GM18520 (cell line): ENCODE data around the gene SUGCT.

Source experiments
- ATAC-seq: cut with Tn5 transposase; IDR thresholded peaks from one replicate; pipeline ENCODE4 v1.9.1; 2021; ENCODE audit not compliant: unreplicated experiment

The SUGCT gene

DNA sequence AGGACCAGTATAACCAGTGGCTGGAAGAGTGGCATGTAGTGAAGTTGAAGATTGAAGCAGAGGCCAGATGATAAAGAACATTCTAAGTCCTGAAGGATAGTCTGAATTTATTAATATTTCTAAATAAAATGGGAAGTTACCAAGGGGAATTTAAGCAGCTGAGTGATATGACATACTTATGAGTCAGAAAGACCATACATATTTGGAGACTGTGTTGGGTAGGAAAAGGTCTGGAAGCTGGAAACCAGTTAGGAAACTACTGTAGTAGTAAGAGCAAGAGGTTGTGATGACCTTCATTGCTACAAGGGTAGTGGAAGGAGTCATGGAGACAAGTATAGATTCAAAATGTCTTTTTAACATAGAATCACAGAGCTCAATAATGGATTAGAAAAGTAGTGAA lies 752.3 kb downstream of the SUGCT start:
- no peak for ATAC-seq

DNA sequence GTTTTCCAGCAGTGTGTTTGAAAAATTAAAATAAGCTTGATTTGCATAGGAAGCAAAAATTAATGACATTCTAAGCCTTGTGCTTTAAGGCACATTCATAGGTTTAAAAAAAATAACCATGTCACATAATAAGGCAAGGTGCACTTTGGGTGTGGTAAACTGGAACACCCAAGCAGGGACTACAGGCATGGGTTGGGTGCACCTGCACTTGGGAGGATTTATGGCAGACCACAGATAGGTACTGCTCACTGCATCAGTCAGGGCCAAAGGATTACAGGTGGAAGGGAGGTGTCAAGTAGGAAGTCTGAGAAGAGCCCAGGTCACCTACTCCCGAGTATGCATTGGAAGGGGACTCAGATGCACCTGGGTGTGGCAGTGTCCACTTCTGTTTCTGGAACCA lies 753.7 kb downstream of the SUGCT start:
- ATAC-seq, result no peak

DNA sequence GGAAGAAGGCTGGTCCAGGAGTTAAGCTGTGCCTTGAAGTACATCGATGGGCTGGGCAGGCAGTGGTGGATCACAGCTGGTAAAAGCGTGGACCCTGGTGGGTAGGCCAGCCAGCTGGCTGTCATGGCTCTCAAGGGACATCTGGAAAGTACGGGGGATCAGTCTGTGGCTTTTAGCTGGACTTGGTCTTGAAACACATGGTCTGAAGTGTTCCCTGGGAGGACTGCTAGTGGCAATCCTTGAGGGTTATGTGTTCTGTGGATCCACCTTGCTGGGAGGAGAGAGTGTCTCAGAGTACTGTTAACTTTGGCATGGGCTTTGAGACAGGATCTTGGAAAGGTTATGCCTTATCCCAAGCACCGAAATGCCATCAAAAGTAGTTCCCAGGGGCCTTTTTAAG lies 754.3 kb downstream of the SUGCT start:
- ATAC-seq, result no peak

DNA sequence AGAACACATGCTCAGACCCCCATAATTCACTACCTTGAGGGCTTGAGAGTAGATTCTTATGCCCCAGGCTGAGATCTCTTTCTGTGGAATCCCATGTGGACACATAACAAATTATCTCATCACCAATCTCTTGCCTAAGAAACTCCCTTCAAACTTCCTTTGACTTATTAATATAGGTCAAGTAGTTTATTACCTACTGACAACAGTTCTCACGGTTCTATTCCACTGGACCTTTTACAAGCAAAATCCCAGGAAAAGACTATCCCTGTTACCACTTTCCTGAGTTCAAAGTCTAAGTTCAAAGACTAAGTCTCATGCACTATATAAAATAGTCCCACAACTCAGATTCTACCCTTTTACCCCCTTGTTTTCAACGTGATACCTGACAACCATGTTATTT lies 754.7 kb downstream of the SUGCT start:
- ATAC-seq, result no peak

DNA sequence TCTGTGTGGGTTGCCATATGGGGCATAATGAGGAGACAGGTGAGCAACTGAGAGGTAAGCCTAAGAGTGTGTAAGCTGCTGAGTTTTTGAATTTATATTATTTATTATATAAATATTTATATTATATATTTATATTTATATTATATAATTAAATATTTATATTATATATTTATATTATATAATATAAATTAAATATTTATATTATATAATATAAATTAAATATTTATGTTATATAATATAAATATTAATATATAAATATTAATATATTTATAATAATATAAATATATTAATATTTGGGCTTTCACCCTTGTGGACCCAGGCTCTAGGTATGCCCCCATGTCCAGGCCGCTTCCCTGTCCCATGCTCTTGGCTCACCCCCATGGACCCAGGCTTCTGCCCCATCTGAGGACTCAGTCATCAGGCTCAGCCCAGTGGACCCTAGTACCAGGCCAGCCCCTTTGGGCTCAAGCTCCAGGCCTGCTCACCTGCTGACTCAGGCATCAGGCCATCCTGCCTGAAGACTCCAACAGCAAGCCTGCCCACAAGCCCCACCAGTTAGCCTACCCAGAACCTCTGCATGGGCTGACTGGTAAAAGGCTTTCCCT lies 755.4 kb downstream of the SUGCT start:
- ATAC-seq, result no peak

DNA sequence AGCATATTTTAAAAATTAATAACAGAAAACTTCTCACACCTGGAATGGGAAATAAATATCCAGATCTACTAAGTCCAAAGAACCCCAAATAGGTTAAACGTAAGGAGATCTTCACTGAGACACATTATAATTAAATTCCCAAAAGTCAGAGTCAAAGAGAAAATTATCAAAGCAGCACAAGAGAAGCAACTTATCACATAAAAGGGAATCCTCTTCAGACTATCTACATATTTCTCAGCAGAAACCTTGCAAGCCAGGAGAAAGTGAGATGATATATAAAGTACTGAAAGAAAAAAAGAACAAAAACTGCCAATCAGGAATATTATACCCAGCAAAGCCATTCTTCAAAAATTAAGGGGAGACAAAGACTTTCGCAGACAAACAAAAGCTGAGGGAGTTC lies 756.4 kb downstream of the SUGCT start:
- no peak for ATAC-seq

DNA sequence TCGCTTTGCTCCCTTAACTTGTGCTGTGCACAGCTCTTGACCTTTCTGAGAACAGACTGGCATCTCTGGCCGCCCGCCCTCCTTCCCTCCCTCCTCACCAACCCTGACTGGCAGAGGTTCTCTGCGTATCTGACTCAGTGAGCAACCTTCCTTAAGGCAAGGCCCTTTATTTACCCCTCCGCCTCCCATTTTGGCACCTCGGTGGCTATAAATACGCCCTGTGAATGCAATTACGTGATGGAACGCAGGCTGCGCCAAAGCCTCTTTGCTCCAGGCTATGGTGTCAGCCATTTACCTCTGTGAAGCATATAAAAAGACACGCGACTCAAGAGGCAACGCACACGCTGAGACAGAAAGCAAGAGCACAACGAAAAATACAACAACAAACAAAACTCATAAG lies 764.3 kb downstream of the SUGCT start:
- ATAC-seq, result no peak

DNA sequence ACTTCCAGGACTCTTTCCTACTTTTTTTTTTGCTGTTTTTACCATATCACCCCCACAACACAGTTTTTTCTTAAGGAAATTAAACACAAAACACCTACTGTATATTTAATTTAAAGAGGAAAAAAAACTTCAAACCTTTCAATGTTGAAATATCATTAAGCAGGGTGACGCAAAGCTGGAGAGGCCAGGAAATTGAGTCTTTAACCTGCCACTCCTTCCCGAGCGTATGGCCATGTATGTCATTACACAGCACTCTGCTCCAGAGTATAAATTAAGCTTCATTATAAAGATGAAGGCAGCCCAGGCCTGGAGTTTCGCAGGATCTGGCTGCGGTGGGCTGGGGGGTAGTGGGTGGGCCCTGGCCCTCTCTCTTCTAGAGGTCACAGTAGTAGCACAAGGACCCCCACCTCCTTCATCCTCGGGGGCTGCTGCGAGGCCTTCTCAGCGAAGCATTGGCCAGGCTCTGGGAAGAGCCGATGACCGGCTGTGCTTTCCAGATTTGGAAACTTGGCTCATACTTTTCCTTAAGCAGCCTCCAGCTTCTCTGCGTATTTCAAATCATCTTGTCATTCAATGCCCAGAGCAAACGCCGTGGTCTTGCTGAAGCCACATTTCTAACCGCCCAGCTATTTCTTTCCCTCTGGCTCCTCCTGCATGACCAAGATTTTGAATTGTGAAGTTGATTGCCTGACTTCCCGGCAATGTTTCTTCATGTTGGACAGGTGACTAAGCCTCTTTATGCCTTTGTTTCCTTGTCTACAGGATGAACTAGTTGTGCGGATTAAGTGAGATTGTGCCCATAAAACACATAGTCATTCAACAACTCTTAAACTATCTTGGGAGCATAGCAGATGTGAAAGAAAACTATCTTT lies 765.1 kb downstream of the SUGCT start:
- ATAC-seq, result no peak

DNA sequence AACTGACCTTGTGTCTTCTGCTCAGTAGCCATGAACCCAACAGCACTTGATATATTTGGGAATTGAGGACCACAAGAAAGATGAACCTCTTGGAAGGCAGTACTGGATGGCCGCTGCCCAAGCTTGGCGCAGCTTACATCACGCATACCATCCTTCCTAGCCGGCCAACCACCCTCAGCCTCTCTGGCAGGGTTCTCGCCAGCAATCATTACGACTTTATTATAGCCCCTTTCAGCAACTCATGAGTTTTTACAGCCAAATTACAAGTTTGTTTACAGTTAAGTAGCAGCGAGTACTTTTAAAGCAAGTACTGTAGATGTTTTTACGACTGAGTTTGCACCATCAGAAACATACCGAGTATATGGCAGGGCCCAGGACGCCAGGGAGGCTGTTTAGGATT lies 769.1 kb downstream of the SUGCT start:
- no peak for ATAC-seq

DNA sequence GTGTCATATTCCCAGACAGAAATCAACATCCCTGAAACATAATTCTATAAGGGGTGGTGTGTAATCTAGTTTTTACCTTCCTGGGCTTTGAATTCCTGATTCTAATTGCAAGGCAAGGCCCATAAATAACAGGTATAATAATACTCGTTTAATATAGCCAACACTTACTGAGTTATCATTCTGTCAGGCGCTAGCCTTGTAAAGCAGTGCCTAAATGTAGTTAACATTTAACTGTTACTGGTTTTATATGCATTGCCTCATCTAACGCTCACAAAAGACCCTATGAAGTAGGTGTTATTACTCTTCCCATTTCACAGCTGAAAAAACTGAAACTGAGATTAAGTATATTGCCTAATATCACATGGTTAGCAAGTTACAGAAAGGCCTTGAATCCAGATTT lies 772.5 kb downstream of the SUGCT start:
- no peak for ATAC-seq

DNA sequence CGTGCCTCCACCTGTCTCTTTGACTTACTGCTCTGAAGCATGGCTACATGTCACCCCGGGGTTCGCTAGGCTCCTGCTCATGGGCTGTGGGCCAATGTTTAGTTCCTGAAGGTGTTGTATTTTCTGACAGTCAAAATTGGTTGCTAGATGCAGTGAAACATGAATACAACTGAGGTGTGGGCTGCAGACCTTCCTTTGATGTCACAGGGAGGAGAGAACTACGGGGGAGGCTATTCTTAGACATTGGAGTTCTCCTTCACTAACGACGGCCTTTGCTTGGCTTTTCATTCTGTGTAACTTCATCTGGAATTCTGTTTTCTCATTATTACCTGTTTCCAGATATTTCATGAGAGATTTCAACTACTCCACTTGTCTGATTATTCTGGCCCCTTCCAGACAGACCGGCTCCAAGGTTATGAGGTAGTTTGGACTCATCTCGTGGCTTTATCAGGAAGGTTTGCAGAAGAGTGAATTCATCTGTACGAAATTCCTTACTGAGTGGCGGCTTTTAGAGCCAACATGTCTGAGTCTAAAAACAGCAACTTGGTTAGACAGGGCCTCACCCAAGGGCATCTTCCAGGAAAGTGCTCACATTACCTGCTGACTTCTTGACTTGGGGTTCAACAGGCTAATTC lies 774.7 kb downstream of the SUGCT start:
- ATAC-seq, result no peak
